Astrocyte of the spinal cord (primary cell): Measurements from ENCODE around the gene PCNX3.
A peak's percentile ranks its signal among the peaks of the same experiment; 100 is the strongest.

Source experiments
- DNase-seq: peaks from one replicate; pipeline ENCODE4 v3.0.0; 2011; ENCODE audit warnings: low read depth, low spot score
- H3K4me3 ChIP-seq: 2 replicates; pipeline ENCODE4 v1.5.1; 2011; ENCODE audit warnings: low read depth, mild to moderate bottlenecking, low read length, moderate library complexity
- in situ Hi-C: cut with HindIII; loops from 2 replicates; pipeline ENCODE4 v1.10.0; 2017; ENCODE audit warnings: low sequenced_read_pairs
- TF ChIP-seq, protein P1 (sequence below): IDR thresholded peaks from 2 replicates; pipeline ENCODE4 v1.5.1; 2012; ENCODE audit warnings: low read depth, mild to moderate bottlenecking, low read length, inconsistent platforms

The PCNX3 gene

DNA sequence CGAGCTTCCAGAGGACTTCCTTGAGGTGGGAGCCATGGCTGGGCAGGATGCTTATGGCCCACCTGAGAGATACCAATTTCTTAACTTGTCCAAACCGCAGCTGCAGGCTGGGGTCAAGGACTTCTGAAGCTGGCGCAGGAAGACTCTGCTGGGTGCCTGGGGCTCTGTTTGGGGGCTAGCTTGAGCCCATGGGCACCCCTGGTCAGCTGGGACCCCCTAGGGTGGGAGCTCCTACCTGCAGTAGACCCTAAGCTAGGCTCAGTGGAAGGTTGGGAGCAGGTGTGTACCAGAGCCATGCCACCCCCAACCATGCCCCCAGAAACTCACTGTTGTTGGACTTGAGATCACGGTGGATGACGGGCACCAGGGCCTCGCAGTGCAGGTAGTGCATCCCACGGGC lies 2.9 kb upstream of the PCNX3 start:
- in situ Hi-C loops = no loop called here
- no peak for DNase-seq
- H3K4me3 ChIP-seq = peak overlapping the region; percentile 76
- TF ChIP-seq, protein P1, sequence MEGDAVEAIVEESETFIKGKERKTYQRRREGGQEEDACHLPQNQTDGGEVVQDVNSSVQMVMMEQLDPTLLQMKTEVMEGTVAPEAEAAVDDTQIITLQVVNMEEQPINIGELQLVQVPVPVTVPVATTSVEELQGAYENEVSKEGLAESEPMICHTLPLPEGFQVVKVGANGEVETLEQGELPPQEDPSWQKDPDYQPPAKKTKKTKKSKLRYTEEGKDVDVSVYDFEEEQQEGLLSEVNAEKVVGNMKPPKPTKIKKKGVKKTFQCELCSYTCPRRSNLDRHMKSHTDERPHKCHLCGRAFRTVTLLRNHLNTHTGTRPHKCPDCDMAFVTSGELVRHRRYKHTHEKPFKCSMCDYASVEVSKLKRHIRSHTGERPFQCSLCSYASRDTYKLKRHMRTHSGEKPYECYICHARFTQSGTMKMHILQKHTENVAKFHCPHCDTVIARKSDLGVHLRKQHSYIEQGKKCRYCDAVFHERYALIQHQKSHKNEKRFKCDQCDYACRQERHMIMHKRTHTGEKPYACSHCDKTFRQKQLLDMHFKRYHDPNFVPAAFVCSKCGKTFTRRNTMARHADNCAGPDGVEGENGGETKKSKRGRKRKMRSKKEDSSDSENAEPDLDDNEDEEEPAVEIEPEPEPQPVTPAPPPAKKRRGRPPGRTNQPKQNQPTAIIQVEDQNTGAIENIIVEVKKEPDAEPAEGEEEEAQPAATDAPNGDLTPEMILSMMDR = no peak

DNA sequence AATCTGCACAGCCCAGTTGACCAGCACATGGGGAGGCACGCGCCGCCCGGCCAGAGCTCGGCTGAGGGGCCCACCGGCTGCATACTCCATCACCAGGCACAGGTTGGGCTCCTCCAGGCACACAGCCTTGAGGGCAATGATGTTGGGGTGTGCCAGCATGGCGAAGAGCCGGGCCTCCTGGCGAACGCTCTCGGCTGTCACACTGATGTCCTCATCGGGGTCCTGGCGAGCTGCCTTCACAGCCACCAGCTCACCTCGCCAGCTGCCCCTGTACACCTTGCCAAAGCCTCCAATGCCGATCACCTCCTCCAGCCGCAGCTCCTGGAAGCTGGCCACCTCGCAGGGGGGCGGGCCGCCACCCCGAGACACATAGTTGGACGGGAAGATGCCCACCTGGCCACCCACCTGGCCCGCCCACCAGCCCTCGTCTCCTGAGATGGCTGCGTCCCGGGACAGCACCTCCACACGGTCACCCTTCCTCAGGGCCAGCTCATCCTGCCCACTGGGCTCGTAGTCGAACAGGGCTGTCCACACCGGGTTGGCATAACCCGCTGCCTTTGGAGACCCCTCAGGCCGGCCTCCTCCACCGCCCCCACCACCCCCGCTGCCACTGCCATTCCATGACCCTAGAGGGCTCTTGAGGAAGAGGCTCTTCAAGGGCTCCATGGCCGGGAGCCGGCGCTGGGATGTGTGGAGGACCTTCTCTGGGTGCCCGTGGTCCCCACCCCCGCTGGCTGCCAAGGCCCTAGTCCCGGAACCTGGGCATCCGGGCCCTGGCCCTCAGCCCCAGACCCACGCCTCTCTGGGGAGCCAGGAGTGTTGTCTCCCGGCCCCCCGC lies 2.3 kb upstream of the PCNX3 start:
- TF ChIP-seq, protein P1 = no peak
- in situ Hi-C loops = no loop called here
- H3K4me3 ChIP-seq = peak overlapping the region; percentile 76
- DNase-seq = no peak

DNA sequence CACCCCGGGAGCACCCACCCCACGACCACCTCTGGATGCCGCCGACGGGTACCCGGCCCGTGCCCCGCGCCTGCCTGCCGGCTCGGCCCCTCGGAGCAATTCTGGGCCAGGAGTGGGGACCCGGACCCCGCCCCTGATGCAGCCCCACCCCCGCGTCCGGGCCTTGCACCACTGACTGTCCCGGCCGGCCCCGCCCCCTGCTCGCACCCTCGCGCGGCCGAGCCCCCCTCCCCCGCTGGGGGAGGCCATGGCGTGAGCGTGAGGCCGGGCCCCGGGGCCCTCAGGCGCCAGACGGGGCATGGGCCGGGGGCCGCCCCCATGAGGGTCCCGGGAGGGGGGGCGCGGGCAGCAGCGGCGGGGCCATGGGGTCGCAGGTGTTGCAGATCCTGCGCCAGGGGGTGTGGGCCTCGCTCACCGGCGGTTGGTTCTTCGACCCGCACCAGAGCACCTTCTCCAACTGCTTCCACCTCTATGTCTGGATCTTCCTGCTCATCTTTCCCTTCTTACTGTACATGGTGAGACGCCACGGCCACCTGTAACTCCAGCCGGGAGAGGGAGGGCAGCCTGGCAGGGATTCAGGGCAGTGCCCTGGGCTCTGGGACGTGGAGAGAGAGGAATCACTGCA lies 486 bp downstream of the PCNX3 start:
- H3K4me3 ChIP-seq = peak overlapping the region; percentile 78
- TF ChIP-seq, protein P1 = no peak
- in situ Hi-C loops = no loop called here
- no peak for DNase-seq

DNA sequence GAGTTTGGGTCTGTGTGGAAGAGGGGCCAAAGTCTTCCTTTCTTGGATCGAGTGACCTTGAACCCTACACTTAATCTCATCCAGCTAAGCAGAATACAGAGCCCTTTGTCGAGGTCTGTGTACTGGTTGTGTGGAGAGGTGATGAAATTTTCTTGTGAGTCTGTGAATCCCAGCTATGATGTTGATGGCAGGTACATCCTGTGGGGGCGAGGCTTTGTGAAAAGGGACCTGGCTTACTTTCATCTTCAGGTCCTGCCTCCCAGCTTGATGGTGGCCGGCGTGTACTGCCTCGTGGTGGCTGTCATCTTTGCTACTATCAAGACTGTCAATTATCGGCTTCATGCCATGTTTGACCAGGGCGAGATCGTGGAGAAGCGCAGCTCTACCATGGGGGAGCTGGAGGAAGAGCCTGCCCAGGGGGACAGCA lies 1.0 kb downstream of the PCNX3 start:
- peak overlapping the region; percentile 78 for H3K4me3 ChIP-seq
- TF ChIP-seq, protein P1 = no peak
- in situ Hi-C loops = no loop called here
- no peak for DNase-seq

GRCh38 chr11:65617136-65617850 lies 1.7 kb downstream of the PCNX3 start:
- DNase-seq = no peak
- TF ChIP-seq, protein P1 = no peak
- in situ Hi-C loops = no loop called here
- peak overlapping the region; percentile 78 for H3K4me3 ChIP-seq

GRCh38 chr11:65617990-65618751 lies 2.6 kb downstream of the PCNX3 start:
- no peak for DNase-seq
- in situ Hi-C loops = no loop called here
- TF ChIP-seq, protein P1 = no peak
- no peak overlapping the region for H3K4me3 ChIP-seq
